IPS DF 4.7 (cell line): ENCODE results near the gene LYL1.

Source experiments
- DNase-seq: peaks from one replicate; pipeline ENCODE4 v3.0.0-alpha.2; 2013; ENCODE audit warnings: low spot score; ENCODE audit errors: extremely low read depth

The LYL1 gene

GRCh38 chr19:13074378-13074777, 28.3 kb downstream of the LYL1 start:
- DNase-seq: no peak

GRCh38 chr19:13073263-13073662, 29.4 kb downstream of the LYL1 start:
- no peak for DNase-seq

GRCh38 chr19:13072188-13072908, 30.3 kb downstream of the LYL1 start:
- DNase-seq: no peak

- DNase-seq: no peak
Observed at GRCh38 chr19:13071444-13072187, 31.0 kb downstream of the LYL1 start.

- DNase-seq: no peak
Observed at GRCh38 chr19:13070425-13071140, 32.1 kb downstream of the LYL1 start.

GRCh38 chr19:13069415-13070359, 33.0 kb downstream of the LYL1 start:
- DNase-seq: no peak

GRCh38 chr19:13068085-13068846, 34.4 kb downstream of the LYL1 start:
- no peak for DNase-seq

GRCh38 chr19:13066933-13067807, 35.5 kb downstream of the LYL1 start:
- no peak for DNase-seq

- DNase-seq: no peak
Observed at GRCh38 chr19:13066226-13066625, 36.4 kb downstream of the LYL1 start.

GRCh38 chr19:13064092-13064489, 38.6 kb downstream of the LYL1 start:
- DNase-seq: no peak

GRCh38 chr19:13063461-13064091, 39.1 kb downstream of the LYL1 start:
- DNase-seq: no peak

GRCh38 chr19:13062317-13062716, 40.3 kb downstream of the LYL1 start:
- DNase-seq: no peak

- peak; percentile 76 for DNase-seq
Observed at GRCh38 chr19:13060964-13061927, 41.4 kb downstream of the LYL1 start.

- no peak for DNase-seq
Observed at GRCh38 chr19:13060233-13060963, 42.3 kb downstream of the LYL1 start.

GRCh38 chr19:13058951-13059660, 43.6 kb downstream of the LYL1 start:
- no peak for DNase-seq

GRCh38 chr19:13057744-13058143, 44.9 kb downstream of the LYL1 start:
- no peak for DNase-seq
